GM10248 (cell line): ENCODE measurements around the gene CCDC24.

ENCODE experiments used
- CTCF ChIA-PET: fragments of 300-600 bp; sonication (Branson Sonifier 250); formaldehyde crosslinking; extraction: SDS; loops from one replicate; lab custom pipeline; 2021; ENCODE audit warnings: antibody characterized with exemption; lab: Yijun Ruan, JAX
- POLR2A ChIA-PET: fragments of 350-650 bp; sonication (Branson Sonifier 250); formaldehyde crosslinking; extraction: SDS; loops from one replicate; lab custom pipeline; 2020; ENCODE audit warnings: antibody characterized with exemption; lab: Yijun Ruan, JAX
- DNase-seq: peaks from one replicate; pipeline ENCODE4 v3.0.0; 2012; ENCODE audit errors: extremely low spot score
- CTCF ChIP-seq: IDR thresholded peaks from 2 replicates; pipeline ENCODE4 v1.5.1; 2012; ENCODE audit warnings: mild to moderate bottlenecking, low read depth; ENCODE audit errors: extremely low read depth, missing control alignments, control extremely low read depth

Gene CCDC24

GRCh38 chr1:43961692-43962091 is 29.7 kb upstream of the CCDC24 start:
- ChIA-PET CTCF (no interaction called here), POLR2A (no interaction called here)
- no peak for TF ChIP-seq CTCF
- DNase-seq = no peak

- ChIA-PET POLR2A (no interaction called here), CTCF (no interaction called here)
- TF ChIP-seq CTCF = no peak
- DNase-seq = no peak
Observed at GRCh38 chr1:43962324-43962723, 29.1 kb upstream of the CCDC24 start.

- CTCF ChIA-PET = interaction anchor here (1.9 to 2.2 kb wide), 2 partner anchors 9 to 17 kb away, joined by 10 to 12 read pairs; partner anchors contain the start of gene IPO13
- POLR2A ChIA-PET = no interaction called here
- no peak for TF ChIP-seq CTCF
- DNase-seq = no peak
Observed at GRCh38 chr1:43963006-43963405, 28.4 kb upstream of the CCDC24 start.

- CTCF ChIA-PET = interaction anchor here (1.0 to 2.2 kb wide), 4 partner anchors 9 to 17 kb away, joined by 3 to 12 read pairs (median 7); partner anchors contain the start of gene IPO13
- DNase-seq = no peak
- no peak for TF ChIP-seq CTCF
- POLR2A ChIA-PET = interaction anchor here (0.8 kb wide), 1 partner anchor 14 kb away, joined by 4 read pairs; no protein-coding TSS in a partner anchor
Observed at GRCh38 chr1:43963890-43964289, 27.5 kb upstream of the CCDC24 start.

GRCh38 chr1:43965316-43965715 is 26.1 kb upstream of the CCDC24 start:
- ChIA-PET POLR2A (no interaction called here), CTCF (interaction anchor here (1.2 kb wide), 1 partner anchor 12 kb away, joined by 3 read pairs; no protein-coding TSS in a partner anchor)
- no peak for DNase-seq
- TF ChIP-seq CTCF = no peak

- ChIA-PET CTCF (interaction anchor here (1.5 to 4.9 kb wide), 5 partner anchors 10 to 34 kb away, joined by 3 to 21 read pairs (median 9); partner anchors contain the start of genes ARTN and IPO13), POLR2A (no interaction called here)
- TF ChIP-seq CTCF = no peak
- DNase-seq = no peak
Observed at GRCh38 chr1:43968348-43968948, 23.0 kb upstream of the CCDC24 start.

GRCh38 chr1:43969416-43969745 is 22.0 kb upstream of the CCDC24 start:
- no peak for DNase-seq
- CTCF ChIA-PET = interaction anchor here (0.7 to 4.9 kb wide), 3 partner anchors 25 to 206 kb away, joined by 3 to 21 read pairs (median 9); partner anchors contain the start of gene ARTN
- POLR2A ChIA-PET = no interaction called here
- no peak for TF ChIP-seq CTCF
